LHCN-M2 (cell line): ENCODE results near the gene CXXC1. TPM values are rescaled to one million over a fixed set of nuclear protein-coding genes. Genes with fewer than 3 reads are reported as not detected.
"Not testable (repeated sequence)": the region's sequence is repeated elsewhere in the genome, so short reads cannot be mapped to it uniquely, and the experiment has no call there.

Experiments used
- DNase-seq: peaks from one replicate; pipeline ENCODE4 v3.0.0-alpha.2; 2012; ENCODE audit warnings: low read depth
- polyA plus RNA-seq: library from polyadenylated mRNA; unstranded; fragments of >200 nt; gene quantifications from one replicate; pipeline ENCODE4 v1.2.1, GENCODE V29; 2012; ENCODE audit warnings: missing spikeins
- total RNA-seq: library from RNA; depleted of rRNA; stranded (reverse); fragments of >200 nt; gene quantifications from 2 replicates; pipeline ENCODE4 v1.2.3, GENCODE V29; 2014; rRNA removed

Gene CXXC1
- 53.8 and 72.9 TPM in 2 replicates for total RNA-seq
- 44.5 TPM for polyA plus RNA-seq

DNA sequence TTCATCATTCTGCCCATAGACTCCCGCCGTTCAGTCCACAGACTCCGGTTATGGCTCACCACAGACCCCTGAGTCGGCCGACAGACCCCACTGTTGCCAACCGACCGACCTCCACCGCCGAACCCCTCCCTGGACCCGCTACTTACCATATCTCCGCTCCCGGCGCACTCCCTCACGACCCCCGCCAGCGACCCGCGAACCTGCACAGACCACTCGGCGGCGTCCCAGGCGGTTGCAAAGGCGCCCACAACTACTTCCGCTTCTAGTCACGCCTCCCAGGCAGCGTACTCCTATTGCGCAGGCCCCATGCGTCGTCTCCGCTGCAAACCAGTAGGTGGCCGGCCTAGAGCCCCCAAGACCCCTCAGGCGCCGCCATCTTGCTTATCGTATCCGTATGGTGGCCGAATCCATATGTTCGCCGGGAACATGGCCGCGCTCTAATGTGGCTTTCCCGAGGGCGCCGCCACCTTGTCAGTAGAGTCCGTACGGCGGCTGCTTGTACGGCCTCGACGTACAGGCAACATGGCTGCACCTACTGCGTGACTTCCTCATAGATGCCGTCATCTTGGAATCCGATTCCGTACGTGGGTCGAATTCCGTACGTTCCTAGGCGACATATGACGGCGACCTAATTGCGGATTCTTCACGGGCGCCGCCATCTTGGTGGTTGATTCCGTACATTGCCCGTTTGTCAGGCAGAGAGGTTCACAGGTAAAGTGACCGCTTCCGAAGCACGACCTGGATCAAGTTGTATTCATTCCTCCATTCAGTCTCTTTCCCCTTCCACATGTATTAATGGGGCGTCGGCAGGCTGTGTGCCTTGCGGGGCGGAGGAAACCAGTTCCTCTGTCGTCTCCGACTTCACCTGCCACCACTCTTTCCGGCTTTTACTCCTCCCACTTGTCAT, at the start of gene CXXC1:
Gene CXXC1 (minus strand): TSS at position 252 of the 907 bp plus-strand sequence. CDS start 103 bp downstream, at position 149.
- DNase-seq: peak; percentile 99

DNA sequence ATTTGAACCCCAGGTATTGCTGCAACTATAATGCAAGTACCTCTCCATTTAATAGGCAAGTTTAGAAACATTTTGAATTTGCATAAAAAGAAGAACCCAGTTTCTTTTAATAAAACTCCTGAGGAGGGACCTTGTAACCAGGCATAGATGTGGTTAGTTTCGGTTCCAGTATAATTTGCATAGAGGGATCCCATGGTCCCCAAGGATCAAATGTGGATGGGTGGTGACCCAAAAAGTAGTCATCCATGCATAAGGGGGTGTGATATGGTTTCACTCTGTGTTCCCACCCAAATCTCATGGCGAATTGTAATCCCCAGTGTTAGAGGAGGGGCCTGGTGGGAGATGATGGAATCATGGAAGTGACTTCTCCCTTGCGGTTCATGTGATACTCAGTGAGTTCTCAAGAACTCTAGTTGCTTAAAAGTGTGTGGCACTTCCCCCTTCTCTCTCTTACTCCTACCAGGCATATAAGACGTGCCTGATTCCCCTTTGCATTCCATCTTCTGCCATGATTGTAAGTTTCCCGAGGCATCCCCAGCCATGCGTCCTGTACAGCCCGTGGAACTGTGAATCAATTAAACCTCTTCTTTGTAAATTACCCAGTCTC, 47.2 kb upstream of the CXXC1 start:
- no peak for DNase-seq

DNA sequence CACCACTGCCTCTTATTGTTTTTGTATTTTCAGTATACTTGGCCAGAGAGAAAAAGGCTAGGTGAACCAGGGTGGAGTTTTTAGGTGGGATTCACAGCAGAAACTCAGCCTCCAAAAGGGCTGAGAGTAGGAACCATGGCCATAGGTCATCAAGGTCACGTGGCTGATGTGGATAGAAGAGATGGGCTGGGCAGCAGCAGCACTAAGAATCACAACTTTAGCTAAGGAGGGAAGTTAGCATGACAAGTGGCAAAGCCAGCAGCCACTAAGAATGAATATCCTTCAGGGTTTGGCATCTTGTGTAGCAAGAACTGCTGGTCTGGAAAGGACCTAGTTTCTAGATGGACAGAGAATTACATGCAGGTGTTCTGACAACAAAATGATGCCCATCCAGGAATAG, 44.2 kb upstream of the CXXC1 start:
- no peak for DNase-seq

DNA sequence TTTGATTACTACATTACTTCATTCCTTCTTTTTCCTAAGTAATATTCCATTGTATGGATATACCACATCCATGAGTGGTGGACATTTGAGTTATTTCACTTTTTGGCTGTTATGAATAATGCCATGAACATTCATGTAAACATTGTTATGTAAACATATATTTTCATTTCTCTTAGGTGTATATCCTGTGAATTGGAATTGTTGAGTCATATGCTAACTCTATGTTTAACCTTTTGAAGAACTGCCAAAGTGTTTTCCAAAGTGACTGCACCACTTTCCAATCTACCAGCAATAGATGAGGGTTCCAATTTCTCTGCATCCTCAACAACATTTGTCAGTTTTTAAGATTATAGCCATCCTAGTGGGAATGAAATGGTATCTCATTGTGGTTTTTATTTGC, 42.7 kb upstream of the CXXC1 start:
- no peak for DNase-seq

DNA sequence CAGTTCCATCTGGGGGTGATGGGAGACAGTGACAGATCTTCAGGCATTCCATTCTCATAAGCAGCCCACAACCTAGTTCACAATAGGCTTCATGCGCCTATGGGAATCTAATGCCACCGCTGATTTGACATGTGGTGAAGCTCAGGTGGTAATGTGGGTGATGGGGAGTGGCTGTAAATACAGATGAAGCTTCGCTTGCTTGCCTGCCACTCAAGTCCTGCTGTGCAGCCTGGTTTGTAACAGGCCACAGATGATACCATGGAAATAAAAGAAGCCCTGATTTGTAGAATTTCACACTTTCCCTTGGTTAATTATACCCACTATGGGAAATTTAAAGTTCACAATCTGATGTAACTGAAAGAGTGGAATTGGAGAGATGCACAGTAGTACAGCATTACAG, 40.5 kb upstream of the CXXC1 start:
- DNase-seq: no peak

DNA sequence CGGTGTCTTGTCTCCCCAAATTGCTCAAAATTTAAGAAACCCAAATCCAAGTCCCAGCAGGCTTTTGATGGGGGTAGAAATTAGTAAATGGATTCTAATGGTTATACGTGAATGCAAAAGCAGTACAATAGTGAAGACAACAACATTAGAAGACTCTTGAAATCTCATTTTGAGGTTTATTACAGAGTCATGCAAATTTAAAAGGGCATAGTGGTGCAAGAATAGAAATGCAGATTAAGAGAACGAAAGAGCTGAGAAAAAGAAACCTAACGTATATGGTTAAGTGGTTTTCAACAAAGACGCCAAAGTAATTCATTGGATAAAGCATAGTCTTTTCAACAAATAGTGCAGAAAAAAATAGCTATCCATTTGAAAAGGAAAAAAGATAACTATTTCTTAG, 33.2 kb upstream of the CXXC1 start:
- DNase-seq: no peak

DNA sequence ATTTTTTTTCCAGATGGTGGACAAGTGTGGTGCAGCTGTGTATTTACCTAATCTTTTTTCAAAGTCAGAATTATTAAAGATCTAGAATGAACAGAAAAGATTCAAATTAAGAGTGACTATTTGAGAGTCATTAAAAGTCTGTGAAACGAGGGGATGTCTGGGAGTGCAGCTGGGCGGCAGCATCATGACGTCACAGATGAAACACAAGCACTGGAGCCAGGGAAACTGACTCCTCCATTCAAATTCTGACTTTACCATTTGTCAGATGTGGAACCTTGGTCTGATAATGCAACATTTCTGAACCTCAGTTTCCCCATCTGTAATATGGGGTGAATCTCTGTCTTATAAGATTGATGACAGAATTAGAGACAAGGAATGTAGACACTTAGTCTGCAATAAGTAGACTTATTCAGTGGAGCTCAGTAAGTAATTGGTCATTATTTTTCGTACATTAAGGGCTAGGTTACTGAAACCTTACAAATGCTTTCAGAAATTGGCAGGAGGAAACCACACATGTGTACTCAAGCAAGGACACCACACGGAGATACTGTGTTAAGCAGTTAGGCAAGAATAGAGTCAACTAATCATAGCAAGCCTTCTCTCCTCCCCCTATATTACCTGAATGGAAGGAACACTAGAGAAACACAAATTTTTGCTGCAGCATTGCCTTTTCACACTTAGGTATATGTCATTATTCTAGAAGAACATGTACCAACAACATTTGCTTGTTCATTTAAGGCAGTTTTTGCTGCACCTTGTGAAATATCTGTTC, 27.8 kb upstream of the CXXC1 start:
- no peak for DNase-seq

DNA sequence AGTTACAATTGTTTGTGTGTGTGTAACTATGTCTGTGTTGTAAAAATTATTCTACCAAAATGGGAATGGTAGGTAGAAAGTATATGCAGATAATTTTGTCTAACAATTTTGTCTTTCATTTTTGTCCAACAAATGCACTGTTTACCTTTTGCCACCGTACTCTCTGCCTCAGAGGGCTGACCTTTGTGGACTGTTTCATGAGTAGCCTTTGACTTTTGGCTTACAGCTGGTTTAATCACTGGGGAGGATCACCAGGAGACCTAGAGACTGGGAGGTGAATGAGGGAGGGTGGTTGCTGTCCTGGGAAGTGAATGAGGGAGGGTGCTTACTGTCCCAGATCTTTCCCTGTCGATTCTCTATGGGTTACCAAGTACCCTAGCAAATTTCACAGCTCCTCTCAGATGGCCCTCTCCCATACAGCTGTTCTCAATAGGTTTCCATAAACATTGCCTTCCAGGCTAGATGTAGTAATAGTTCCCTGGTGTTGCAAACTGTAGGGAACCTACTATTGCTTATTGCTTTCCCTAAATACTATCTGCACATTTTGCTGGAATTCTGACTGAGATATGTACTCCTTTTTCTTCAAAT, 26.5 kb upstream of the CXXC1 start:
- DNase-seq: no peak

DNA sequence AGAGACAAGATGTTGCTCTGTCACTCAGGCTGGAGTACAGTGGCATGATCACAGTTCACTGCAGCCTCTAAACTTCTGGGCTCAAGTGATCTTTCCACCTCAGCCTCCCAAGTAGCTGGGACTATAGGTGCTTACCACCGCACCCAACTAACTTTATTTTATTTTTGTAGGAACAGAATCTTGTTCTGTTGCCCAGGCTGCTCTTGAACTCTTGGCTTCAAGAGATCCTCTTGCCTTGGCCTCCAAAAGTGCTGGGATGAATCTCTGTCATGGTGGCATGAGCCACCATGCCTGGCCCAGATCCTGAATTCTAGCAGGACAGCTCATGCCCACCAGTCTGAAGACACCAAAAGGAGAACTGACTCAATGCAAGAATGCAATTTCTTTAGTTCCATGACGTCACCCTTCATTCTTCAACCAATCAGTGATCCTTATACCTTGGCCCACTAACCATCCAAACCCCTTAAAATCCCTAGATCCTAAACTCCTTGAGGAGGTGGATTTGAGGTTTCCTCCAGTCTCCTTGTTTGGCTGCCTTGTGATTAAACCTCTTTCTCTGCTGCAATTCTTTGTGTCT, 25.6 kb upstream of the CXXC1 start:
- DNase-seq: no peak

DNA sequence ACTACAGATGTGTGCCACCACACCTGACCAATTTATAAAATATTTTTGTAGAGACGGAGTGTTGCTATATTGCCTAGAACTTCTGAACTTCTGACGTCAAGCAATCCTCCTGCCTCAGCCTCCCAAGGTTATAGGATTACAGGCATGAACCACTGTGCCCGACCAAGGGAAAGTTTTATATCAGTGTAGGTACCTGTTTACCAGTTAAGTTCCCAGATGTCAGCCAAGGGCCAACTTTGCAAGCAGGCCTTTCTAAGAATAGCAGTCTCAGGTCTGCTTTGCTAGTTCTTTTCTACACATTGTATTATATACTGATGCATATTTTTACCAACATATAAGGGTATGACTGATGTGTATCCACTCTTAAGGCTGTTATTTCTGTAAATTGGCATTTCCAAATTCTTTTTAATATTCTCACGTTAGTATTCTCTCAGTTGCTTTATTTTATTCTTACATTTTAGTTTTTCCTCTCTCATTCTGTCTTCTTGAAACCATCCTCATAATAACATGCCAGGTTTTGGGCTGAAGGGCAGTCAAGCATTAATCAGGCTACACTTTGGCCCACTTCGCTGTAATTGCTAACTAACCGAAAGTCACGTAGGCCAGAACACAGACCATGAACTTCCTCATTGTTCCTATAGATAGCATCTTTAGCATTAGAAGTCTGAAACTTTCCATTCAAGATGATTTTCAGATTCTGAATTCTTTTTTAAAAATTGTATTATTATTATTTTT, 25.0 kb upstream of the CXXC1 start:
- no peak for DNase-seq

DNA sequence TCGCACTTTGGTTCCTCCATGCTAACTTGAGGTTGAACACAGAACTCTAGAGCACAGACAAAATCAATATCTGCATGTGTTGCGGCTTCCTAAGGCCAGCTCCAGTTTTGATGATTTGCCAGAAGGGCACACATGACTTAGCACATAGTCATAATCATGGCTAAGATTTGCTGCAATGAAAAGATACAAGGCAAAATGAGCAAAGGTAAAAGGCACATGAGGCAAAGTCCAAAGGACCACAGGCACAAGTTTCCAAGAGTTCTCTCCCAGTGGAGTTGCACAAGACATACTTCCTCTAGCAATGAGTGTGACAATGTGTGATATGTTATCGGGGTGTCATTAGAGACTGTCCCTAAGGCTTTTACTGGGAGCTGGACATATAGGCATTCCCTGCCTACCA, 24.2 kb upstream of the CXXC1 start:
- no peak for DNase-seq

DNA sequence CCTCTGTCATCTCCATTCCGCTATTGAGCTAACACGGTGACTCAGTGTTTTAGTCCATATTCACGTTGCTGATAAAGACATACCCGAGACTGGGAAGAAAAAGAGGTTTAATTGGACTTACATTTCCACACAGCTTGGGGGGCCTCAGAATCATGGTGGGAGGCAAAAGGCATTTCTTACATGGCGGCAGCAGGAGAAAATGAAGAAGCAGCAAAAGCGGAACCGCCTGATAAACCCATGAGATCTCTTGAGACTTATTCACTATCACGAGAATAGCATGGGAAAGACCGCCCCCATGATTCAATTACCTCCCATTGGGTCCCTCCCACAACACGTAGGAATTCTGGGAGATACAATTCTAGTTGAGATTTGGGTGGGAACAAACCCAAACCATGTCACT, 22.6 kb upstream of the CXXC1 start:
- no peak for DNase-seq

DNA sequence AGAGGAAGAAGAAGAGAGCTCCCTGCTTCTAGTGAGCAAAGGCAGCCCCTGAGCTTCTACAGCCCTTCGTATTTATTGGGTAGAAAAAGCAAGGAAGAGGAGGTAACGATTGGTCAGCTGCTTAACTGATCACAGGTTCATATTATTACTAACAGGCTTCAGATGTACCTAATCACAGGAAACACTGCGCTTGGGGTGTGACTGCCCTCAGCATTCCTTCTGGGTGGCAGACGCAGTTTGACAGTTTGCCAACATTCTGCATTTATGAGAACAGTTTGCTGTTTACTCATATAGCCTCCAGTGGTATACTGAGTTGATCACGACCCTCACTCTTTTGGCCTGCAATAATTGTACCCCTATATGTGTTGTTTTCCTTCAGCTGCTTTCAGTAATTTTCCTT, 21.4 kb upstream of the CXXC1 start:
- not testable (repeated sequence) for DNase-seq

DNA sequence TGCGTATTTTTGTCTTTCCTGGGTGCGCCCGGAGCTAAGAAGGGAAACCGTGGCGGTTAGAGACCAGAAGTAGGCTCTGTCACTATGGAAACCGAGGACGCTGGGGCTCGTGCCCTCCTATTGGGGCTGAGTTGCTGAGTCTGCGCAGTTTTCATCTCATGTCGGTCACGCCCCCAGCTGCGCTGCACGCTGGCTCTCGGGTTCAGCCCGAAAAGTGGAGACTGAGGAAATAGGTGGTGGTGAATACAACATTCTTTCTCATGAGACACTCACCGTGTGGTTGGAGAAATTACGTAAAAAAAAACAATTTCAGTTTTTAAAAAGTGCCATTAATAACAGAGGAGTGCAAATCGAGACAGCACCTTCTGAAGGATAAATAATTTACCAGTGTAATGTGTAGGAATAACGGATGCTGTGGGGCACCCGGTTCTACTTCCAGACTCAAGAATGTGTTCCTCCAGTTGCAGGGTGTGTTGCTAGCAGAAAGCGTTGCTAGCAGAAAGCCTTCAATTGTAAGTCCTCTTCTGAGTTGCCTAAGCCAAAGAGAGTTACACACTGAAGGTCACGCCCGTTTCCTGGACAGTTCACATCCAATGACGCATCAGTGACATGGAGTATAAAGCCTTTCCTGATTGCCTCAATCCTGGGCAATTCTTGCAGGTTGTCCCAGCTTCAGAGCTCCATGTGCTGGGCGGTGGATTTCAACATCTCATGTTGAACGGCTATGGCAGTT, 20.4 kb upstream of the CXXC1 start:
- DNase-seq: peak; percentile 87

DNA sequence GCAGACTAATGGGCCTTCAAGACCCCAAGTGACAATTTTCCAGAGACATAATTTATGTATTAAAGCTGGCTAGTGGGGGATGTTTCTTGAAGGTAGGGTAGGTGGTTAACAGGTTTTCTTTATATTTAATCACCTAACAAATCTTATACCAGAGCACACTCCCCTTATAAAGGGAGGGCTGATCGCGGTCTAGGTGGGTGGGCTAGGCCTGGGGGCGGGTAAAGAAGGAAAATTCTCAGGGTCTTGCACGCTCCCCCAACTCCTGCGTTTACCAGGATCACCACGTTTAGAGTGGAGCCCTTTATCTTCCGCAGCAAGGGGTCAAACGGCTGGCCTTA, 19.9 kb upstream of the CXXC1 start:
- no peak for DNase-seq

DNA sequence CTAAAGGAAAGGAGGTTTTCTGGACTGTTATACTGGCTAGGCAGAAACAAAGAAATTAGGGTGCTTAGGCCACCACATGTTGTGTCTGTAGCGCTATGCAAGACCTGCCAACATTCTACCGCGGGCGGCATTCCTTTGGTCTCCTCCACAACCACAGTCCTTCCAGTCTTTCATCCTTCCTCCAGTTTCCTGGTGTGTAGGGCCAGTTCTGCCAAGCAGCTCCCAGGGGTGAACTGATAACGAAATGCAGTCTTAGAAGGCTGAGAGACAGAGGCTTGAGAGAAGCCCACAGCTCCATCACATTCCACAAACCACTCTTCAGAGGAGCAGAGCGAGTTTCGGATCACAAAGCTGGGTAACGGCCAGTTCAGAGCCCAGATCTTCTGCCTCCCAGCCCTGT, 19.5 kb upstream of the CXXC1 start:
- DNase-seq: peak; percentile 19

DNA sequence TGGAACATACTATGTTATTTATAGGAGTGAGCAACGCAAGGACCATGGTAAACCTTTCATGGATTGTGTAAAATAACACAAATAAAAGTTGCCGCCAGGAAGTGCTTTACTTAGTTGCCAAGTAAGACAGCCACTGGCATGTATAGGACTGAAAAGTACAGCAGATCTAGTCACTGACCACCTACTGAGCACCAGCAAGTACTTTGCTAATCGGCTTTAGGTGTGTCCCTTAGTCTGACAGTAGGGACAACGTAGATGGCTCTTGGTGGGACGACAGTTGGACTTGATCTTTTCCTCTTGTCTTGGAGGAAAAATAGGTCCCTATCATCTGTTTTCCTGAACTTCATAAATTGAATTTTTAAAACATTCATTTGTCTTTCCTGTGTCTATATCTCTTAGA, 13.6 kb upstream of the CXXC1 start:
- DNase-seq: no peak

DNA sequence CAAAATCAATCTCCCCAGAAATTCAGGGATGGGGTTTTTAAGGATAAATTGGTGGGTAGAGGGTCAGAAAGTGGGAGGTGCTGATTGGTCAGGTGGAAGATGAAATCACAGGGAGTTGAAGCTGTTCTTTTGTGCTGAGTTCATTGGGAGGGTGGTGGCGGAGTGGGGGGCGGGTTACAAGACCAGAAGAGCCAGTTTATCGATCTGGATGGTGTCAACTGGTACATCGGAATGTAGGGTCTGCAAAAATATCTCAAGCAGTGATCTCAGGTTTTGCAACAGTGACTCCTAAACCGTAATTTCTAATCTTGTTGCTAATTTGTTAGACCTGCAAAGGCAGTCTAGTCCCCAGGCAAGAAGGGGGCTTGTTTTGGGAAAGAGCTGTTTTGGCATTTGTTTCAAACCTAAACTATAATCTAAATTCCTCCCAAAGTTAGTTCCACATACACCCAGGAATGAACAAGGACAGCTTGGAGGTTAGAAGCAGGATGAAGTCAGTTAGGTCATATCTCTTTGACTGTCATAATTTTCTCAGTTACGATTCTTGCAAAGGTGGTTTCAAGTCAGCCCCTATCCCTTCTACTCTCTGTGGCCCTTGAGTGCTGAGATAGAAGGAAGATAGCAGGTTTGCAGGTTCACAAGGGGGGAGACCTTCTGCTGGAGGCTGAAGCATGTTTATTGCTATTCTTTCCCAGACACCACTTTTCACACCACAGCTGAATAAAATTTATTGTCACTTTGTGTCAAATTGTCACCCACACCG, 12.3 kb upstream of the CXXC1 start:
- no peak for DNase-seq

DNA sequence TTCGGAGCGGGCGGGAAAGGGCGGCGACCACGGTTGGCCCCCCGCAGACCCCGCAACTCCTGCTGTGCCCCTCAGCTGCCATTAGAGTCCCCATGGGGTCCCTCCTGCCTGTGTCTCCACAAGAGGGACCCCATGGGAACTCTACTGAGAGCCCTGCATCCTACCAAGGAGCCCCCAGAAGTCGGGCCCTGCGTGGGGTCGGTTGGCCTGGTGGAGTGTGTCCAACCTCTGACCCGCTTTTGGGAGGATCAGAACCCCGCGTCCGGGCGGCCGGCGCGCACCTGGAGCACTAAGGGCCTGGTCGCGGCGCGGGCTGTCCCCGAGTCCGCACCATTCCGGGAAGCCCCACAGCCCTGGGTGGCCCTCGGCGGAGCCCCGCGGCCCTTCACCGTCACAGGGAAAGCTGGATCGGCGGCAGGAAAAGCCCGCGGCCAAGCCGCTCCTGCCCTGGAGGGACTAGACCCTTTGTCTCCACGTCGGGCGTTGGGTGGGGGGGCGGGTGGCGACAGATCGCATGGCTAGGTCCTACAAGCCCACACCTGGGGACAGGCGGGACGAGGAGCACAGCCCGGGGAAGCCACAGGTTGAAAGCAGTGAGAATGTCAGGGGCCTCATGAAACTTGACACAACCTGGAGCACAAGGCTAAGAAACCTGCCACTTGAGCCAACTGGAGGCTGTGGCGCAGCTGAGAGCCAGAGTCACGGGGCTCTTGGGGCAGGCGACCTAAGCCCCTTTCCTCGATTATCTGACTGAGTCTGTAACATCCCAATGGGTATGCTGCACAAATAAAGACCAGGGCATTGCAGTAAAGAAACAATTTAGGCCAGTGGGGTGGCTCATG, 11.2 kb upstream of the CXXC1 start:
- no peak for DNase-seq
